AG09319 (cell line): ENCODE measurements around the gene KCNS3.

ENCODE experiments used
- DNase-seq: peaks from one replicate; pipeline ENCODE4 v3.0.0-alpha.2; 2010; ENCODE audit warnings: low read depth; ENCODE audit errors: extremely low read depth
- TF ChIP-seq, protein P1 (sequence below): IDR thresholded peaks from 2 replicates; pipeline ENCODE4 v1.5.1; 2011; ENCODE audit warnings: low read depth, mild to moderate bottlenecking, inconsistent platforms, low read length, moderate library complexity

Gene KCNS3

GRCh38 chr2:17878281-17879136 is at the start of gene KCNS3:
KCNS3 (plus strand) TSS chr2:17878667; CDS start chr2:17931009, 52,342 bp downstream.
- TF ChIP-seq, protein P1, sequence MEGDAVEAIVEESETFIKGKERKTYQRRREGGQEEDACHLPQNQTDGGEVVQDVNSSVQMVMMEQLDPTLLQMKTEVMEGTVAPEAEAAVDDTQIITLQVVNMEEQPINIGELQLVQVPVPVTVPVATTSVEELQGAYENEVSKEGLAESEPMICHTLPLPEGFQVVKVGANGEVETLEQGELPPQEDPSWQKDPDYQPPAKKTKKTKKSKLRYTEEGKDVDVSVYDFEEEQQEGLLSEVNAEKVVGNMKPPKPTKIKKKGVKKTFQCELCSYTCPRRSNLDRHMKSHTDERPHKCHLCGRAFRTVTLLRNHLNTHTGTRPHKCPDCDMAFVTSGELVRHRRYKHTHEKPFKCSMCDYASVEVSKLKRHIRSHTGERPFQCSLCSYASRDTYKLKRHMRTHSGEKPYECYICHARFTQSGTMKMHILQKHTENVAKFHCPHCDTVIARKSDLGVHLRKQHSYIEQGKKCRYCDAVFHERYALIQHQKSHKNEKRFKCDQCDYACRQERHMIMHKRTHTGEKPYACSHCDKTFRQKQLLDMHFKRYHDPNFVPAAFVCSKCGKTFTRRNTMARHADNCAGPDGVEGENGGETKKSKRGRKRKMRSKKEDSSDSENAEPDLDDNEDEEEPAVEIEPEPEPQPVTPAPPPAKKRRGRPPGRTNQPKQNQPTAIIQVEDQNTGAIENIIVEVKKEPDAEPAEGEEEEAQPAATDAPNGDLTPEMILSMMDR: no peak
- no peak for DNase-seq

- DNase-seq: peak; percentile 14
- TF ChIP-seq, protein P1: peak; percentile 92
Observed at GRCh38 chr2:17830053-17831034, 48.1 kb upstream of the KCNS3 start.

DNA sequence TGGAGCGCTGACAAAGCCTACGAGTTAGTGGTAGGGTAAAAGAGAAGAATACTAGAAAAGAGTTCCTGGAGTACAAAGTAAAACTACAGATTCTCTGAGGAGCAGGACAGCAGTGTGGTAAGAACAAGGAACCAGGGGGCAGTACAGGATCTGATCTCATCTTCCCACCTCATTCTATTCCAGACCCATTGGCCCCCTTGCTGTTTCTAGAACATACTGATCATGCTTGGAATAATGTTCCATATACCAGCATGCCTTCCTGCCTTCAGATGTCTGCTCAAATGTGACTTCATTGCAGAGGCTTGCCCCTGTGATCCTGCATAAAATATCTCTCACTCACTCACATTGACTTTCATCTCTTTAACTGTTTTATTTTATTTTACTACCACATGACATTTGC is 43.0 kb upstream of the KCNS3 start:
- DNase-seq: no peak
- TF ChIP-seq, protein P1: no peak

GRCh38 chr2:17839959-17840358 is 38.5 kb upstream of the KCNS3 start:
- DNase-seq: no peak
- TF ChIP-seq, protein P1: no peak

- no peak for DNase-seq
- TF ChIP-seq, protein P1: no peak
Observed at GRCh38 chr2:17843457-17843856, 35.0 kb upstream of the KCNS3 start.

- no peak for DNase-seq
- TF ChIP-seq, protein P1: no peak
Observed at GRCh38 chr2:17845806-17846205, 32.7 kb upstream of the KCNS3 start.
